ENCODE results near the gene DHPS. TPM values are rescaled to one million over a fixed set of nuclear protein-coding genes. Genes with fewer than 3 reads are reported as not detected.

The DHPS gene
- total and polyA plus RNA-seq, 7 donors: 70.0 to 86.7 (median 83.8) TPM

DNA sequence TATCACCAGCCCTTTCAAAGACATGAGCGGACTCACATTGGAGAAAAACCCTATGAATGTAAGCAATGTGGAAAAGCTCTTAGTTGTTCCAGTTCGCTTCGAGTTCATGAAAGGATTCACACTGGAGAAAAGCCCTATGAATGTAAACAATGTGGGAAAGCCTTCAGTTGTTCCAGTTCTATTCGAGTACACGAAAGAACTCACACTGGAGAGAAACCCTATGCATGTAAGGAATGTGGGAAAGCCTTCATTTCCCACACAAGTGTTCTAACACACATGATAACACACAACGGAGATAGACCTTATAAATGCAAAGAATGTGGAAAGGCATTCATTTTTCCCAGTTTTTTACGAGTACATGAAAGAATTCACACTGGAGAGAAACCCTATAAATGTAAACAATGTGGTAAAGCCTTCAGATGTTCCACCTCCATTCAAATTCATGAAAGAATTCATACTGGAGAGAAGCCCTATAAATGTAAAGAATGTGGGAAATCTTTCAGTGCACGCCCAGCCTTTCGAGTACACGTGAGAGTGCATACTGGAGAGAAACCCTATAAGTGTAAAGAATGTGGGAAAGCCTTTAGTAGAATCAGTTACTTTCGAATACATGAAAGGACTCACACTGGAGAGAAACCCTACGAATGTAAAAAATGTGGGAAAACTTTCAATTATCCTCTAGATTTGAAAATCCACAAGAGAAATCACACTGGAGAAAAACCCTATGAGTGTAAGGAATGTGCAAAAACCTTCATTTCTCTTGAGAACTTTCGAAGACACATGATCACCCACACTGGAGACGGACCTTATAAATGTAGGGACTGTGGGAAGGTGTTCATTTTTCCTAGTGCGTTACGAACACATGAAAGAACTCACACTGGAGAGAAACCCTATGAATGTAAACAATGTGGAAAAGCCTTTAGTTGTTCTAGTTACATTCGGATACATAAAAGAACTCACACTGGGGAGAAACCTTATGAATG, 53.3 kb downstream of the DHPS start:
- H3K9me3 ChIP-seq: peaks cover 33% of the 10 kb centered on the region
- TF ChIP-seq, protein P1, sequence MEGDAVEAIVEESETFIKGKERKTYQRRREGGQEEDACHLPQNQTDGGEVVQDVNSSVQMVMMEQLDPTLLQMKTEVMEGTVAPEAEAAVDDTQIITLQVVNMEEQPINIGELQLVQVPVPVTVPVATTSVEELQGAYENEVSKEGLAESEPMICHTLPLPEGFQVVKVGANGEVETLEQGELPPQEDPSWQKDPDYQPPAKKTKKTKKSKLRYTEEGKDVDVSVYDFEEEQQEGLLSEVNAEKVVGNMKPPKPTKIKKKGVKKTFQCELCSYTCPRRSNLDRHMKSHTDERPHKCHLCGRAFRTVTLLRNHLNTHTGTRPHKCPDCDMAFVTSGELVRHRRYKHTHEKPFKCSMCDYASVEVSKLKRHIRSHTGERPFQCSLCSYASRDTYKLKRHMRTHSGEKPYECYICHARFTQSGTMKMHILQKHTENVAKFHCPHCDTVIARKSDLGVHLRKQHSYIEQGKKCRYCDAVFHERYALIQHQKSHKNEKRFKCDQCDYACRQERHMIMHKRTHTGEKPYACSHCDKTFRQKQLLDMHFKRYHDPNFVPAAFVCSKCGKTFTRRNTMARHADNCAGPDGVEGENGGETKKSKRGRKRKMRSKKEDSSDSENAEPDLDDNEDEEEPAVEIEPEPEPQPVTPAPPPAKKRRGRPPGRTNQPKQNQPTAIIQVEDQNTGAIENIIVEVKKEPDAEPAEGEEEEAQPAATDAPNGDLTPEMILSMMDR (IDR thresholded peaks at IDR 0.05): no peak
- intact Hi-C loops (cut with DNase I): no loop called here
- peaks cover 24 to 91% of the 10 kb centered on the region in 2 donors for H3K36me3 ChIP-seq (ENCODE audit: insufficient read depth in 1 of 2, low read depth in 1 of 2)
- DNase-seq (no peak), ATAC-seq (no peak)
- no peak overlapping the region for H3K27ac ChIP-seq
- no peaks in the 10 kb centered on the region for H3K27me3 ChIP-seq (ENCODE audit: insufficient read depth in 3 of 3, low read length in 2 of 3)
- WGBS, 3 donors: 93 to 96% (median 95%) methylated on average over 17 of the region's 17 CpGs
- H3K4me1 ChIP-seq: no peaks in the 10 kb centered on the region
- H3K4me3 ChIP-seq: no peak overlapping the region

DNA sequence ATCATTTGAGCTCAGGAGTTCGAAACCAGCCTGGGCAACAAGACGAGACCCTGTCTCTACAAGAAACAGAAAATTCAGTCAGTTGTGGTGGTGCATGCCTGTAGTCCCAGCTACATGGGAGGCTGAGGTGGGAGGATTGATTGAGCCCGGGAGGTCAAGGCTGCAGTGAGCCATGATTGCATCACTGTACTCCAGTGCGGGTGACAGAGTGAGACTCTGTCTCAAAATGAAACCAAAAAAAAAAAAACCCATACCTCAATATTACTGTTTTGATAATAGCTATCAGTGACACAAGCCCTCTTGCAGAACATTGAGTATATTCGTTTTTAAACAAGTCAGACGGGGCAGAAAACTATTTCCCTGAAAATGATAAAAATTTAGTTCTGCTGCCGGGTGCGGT, 54.7 kb downstream of the DHPS start:
- Histone ChIP-seq H3K4me1 (no peaks in the 10 kb centered on the region), H3K27ac (no peak overlapping the region), H3K4me3 (no peak overlapping the region), H3K9me3 (peaks cover 33% of the 10 kb centered on the region), H3K27me3 (ENCODE audit: insufficient read depth in 3 of 3, low read length in 2 of 3) (no peaks in the 10 kb centered on the region), H3K36me3 (ENCODE audit: insufficient read depth in 1 of 2, low read depth in 1 of 2) (peaks cover 24 to 83% of the 10 kb centered on the region in 2 donors)
- DNase-seq (no peak), ATAC-seq (no peak)
- TF ChIP-seq, protein P1 (IDR thresholded peaks at IDR 0.05): no peak
- WGBS, 3 donors: 86 to 98% (median 90%) methylated on average over 8 of the region's 8 CpGs
- intact Hi-C loops (cut with DNase I): no loop called here

Other genes with a start within 250 kb of the DHPS start
- gene ZNF443, start 240.9 kb downstream of the DHPS start, total RNA-seq: 1 to 10 TPM; 1.1 to 2.3 (median 1.2) TPM
- 1 to 10 TPM in 1 of 3 donors, under 1 TPM in 2; 0.79 to 1.5 (median 0.86) TPM for gene ZNF443, start 240.9 kb downstream of the DHPS start, polyA plus RNA-seq
- gene ZNF709, start 197.1 kb downstream of the DHPS start, total RNA-seq: 1 to 10 TPM in 3 of 4 donors, not detected in 1; 1.3 to 1.8 (median 1.7) TPM
- gene ZNF709, start 197.1 kb downstream of the DHPS start, polyA plus RNA-seq: under 1 TPM; 0.58 to 0.91 (median 0.68) TPM
- 1 to 10 TPM; 3.5 to 6.2 (median 5.4) TPM for gene ZNF564, start 130.4 kb downstream of the DHPS start, total RNA-seq
- 1 to 10 TPM; 3.2 to 6.0 (median 4.6) TPM for gene ZNF564, start 130.4 kb downstream of the DHPS start, polyA plus RNA-seq
- gene ZNF490, start 71.1 kb downstream of the DHPS start, total RNA-seq: 1 to 10 TPM; 1.6 to 4.9 (median 2.9) TPM
- gene ZNF490, start 71.1 kb downstream of the DHPS start, polyA plus RNA-seq: 1 to 10 TPM in 1 of 3 donors, under 1 TPM in 2; 0.17 to 1.8 (median 0.27) TPM
- gene ZNF791, start 71.0 kb downstream of the DHPS start, total RNA-seq: 10 to 100 TPM in 2 of 4 donors, 1 to 10 TPM in 2; 8.7 to 18.9 (median 10.9) TPM
- gene ZNF791, start 71.0 kb downstream of the DHPS start, polyA plus RNA-seq: 1 to 10 TPM; 4.1 to 8.8 (median 4.3) TPM
- gene MAN2B1, start 15.1 kb downstream of the DHPS start, total RNA-seq: 10 to 100 TPM; 14.6 to 20.5 (median 16.2) TPM
- gene MAN2B1, start 15.1 kb downstream of the DHPS start, polyA plus RNA-seq: 10 to 100 TPM in 2 of 3 donors, 1 to 10 TPM in 1; 9.6 to 17.8 (median 14.1) TPM
- gene WDR83, start 15.1 kb downstream of the DHPS start, total RNA-seq: 1 to 10 TPM; 1.8 to 5.8 (median 3.7) TPM
- gene WDR83, start 15.1 kb downstream of the DHPS start, polyA plus RNA-seq: 1 to 10 TPM; 3.8 to 9.1 (median 5.8) TPM
- not detected for gene GNG14, start 6.1 kb upstream of the DHPS start, total RNA-seq
- not detected for gene GNG14, start 6.1 kb upstream of the DHPS start, polyA plus RNA-seq
- gene FBXW9, start 14.8 kb upstream of the DHPS start, total RNA-seq: 1 to 10 TPM; 1.2 to 2.2 (median 1.6) TPM
- gene FBXW9, start 14.8 kb upstream of the DHPS start, polyA plus RNA-seq: 1 to 10 TPM; 4.1 to 9.2 (median 4.4) TPM
- 10 to 100 TPM; 29.0 to 48.1 (median 37.3) TPM for gene TNPO2, start 42.1 kb upstream of the DHPS start, total RNA-seq
- gene TNPO2, start 42.1 kb upstream of the DHPS start, polyA plus RNA-seq: 10 to 100 TPM; 17.4 to 31.2 (median 28.6) TPM
- 100 to 1,000 TPM in 3 of 4 donors, 10 to 100 TPM in 1; 78.6 to 124 (median 108) TPM for gene TRIR, start 52.8 kb upstream of the DHPS start, total RNA-seq
- gene TRIR, start 52.8 kb upstream of the DHPS start, polyA plus RNA-seq: 100 to 1,000 TPM; 183 to 309 (median 187) TPM
- 10 to 100 TPM; 43.0 to 52.8 (median 51.0) TPM for gene GET3, start 55.6 kb upstream of the DHPS start, total RNA-seq
- 100 to 1,000 TPM in 1 of 3 donors, 10 to 100 TPM in 2; 75.6 to 135 (median 98.5) TPM for gene GET3, start 55.6 kb upstream of the DHPS start, polyA plus RNA-seq
- gene BEST2, start 69.9 kb upstream of the DHPS start, total RNA-seq: not detected
- under 1 TPM; 0.04 to 0.37 (median 0.08) TPM for gene BEST2, start 69.9 kb upstream of the DHPS start, polyA plus RNA-seq
- gene HOOK2, start 93.7 kb upstream of the DHPS start, total RNA-seq: 10 to 100 TPM; 20.3 to 33.0 (median 23.8) TPM
- gene HOOK2, start 93.7 kb upstream of the DHPS start, polyA plus RNA-seq: 10 to 100 TPM; 11.3 to 21.7 (median 19.0) TPM
- gene JUNB, start 109.6 kb upstream of the DHPS start, total RNA-seq: 100 to 1,000 TPM in 2 of 4 donors, 10 to 100 TPM in 2; 29.2 to 217 (median 73.6) TPM
- gene JUNB, start 109.6 kb upstream of the DHPS start, polyA plus RNA-seq: 100 to 1,000 TPM in 1 of 3 donors, 10 to 100 TPM in 2; 25.1 to 145 (median 31.9) TPM
- 100 to 1,000 TPM; 273 to 419 (median 370) TPM for gene PRDX2, start 119.9 kb upstream of the DHPS start, total RNA-seq
- 100 to 1,000 TPM; 329 to 535 (median 396) TPM for gene PRDX2, start 119.9 kb upstream of the DHPS start, polyA plus RNA-seq
- gene THSD8, start 120.2 kb upstream of the DHPS start, total RNA-seq: 1 to 10 TPM in 3 of 4 donors, under 1 TPM in 1; 0.92 to 3.2 (median 2.0) TPM
- 1 to 10 TPM; 1.9 to 2.5 (median 2.0) TPM for gene THSD8, start 120.2 kb upstream of the DHPS start, polyA plus RNA-seq
- 1 to 10 TPM; 2.4 to 5.0 (median 3.0) TPM for gene RNASEH2A, start 124.7 kb upstream of the DHPS start, total RNA-seq
- 1 to 10 TPM; 3.6 to 9.0 (median 8.6) TPM for gene RNASEH2A, start 124.7 kb upstream of the DHPS start, polyA plus RNA-seq
- gene RTBDN, start 152.7 kb upstream of the DHPS start, total RNA-seq: not detected
- gene RTBDN, start 152.7 kb upstream of the DHPS start, polyA plus RNA-seq: under 1 TPM in 1 of 3 donors, not detected in 2; 0.05 TPM
- gene MAST1, start 156.6 kb upstream of the DHPS start, total RNA-seq: not detected
- gene MAST1, start 156.6 kb upstream of the DHPS start, polyA plus RNA-seq: under 1 TPM; 0.09 to 0.13 (median 0.10) TPM
- gene DNASE2, start 199.6 kb upstream of the DHPS start, total RNA-seq: 10 to 100 TPM in 2 of 4 donors, 1 to 10 TPM in 2; 5.5 to 23.0 (median 13.1) TPM
- gene DNASE2, start 199.6 kb upstream of the DHPS start, polyA plus RNA-seq: 10 to 100 TPM in 1 of 3 donors, 1 to 10 TPM in 2; 5.9 to 14.8 (median 7.5) TPM
- gene KLF1, start 205.3 kb upstream of the DHPS start, total RNA-seq: under 1 TPM in 2 of 4 donors, not detected in 2; 0.34 to 0.37 TPM
- gene KLF1, start 205.3 kb upstream of the DHPS start, polyA plus RNA-seq: under 1 TPM in 1 of 3 donors, not detected in 2; 0.18 TPM
- 10 to 100 TPM; 18.9 to 45.2 (median 31.2) TPM for gene GCDH, start 209.3 kb upstream of the DHPS start, total RNA-seq
- 10 to 100 TPM; 21.1 to 28.8 (median 21.9) TPM for gene GCDH, start 209.3 kb upstream of the DHPS start, polyA plus RNA-seq
- gene SYCE2, start 237.4 kb upstream of the DHPS start, total RNA-seq: not detected
- under 1 TPM in 1 of 3 donors, not detected in 2; 0.05 TPM for gene SYCE2, start 237.4 kb upstream of the DHPS start, polyA plus RNA-seq

Data from psoas muscle (tissue), 8 donors.